GM12878 (cell line): ENCODE data around the gene APLN. TPM values are rescaled to one million over a fixed set of nuclear protein-coding genes. Genes with fewer than 3 reads are reported as not detected.

Source experiments
- ATAC-seq: fragments of 200-7000 bp; cut with Tn5 transposase; 3 replicates; pipeline ENCODE4 v1.9.1; 2020; ENCODE audit warnings: mild to moderate bottlenecking, moderate library complexity
- BruUV-seq: library from RNA; stranded (reverse); fragments of 400-500 nt; replicated peaks from 2 replicates; lab custom pipeline; 2021; lab: Mats Ljungman, UMichigan
- CTCF ChIA-PET: fragments of 300-600 bp; sonication (Branson Sonifier 250); formaldehyde crosslinking; extraction: SDS; loops from one replicate; lab custom pipeline; 2021; ENCODE audit warnings: inconsistent platforms; lab: Yijun Ruan, JAX
- POLR2A ChIA-PET: fragments of 350-600 bp; formaldehyde crosslinking; extraction: SDS; loops from one replicate; lab custom pipeline; 2021; ENCODE audit warnings: inconsistent platforms; lab: Charles Lee
- RAD21 ChIA-PET: fragments of 300-600 bp; sonication (Branson Sonifier 250); formaldehyde crosslinking; loops from one replicate; lab custom pipeline; 2023; ENCODE audit warnings: antibody characterized with exemption; ENCODE audit not compliant: unreplicated experiment; lab: Charles Lee
- SMC1A ChIA-PET: fragments of 300-600 bp; sonication (Branson Sonifier 250); formaldehyde crosslinking; loops from one replicate; lab custom pipeline; 2023; ENCODE audit not compliant: unreplicated experiment, uncharacterized antibody; lab: Charles Lee
- DNase-seq: peaks from one replicate; pipeline ENCODE4 v3.0.0-alpha.2; 2011; ENCODE audit warnings: low read depth, low spot score
- FAIRE-seq: peaks from 3 replicates; lab custom pipeline; 2011; peaks lifted over from hg19 to GRCh38; lab: Jason Lieb, UNC
- H2AFZ ChIP-seq: 2 replicates; pipeline ENCODE4 v1.6.0; 2011; ENCODE audit warnings: low read depth, low read length, control low read depth; ENCODE audit not compliant: control insufficient read depth
- H3K27ac ChIP-seq: 2 replicates; pipeline ENCODE4 v1.5.1; 2011; ENCODE audit warnings: control low read depth; ENCODE audit not compliant: control insufficient read depth, insufficient read depth
- H3K27me3 ChIP-seq, 2 experiments: replicated peaks in 1 of 2; 2 replicates each; pipeline versions ENCODE4 v1.6.0 to v1.6.1; 2011; ENCODE audit warnings: low read length in 1 of 2; ENCODE audit not compliant: control insufficient read depth in 2 of 2, insufficient read depth in 2 of 2
- H3K36me3 ChIP-seq, 2 experiments: 2 replicates each; pipeline ENCODE4 v1.5.1; 2011; ENCODE audit warnings: low read length in 1 of 2; ENCODE audit not compliant: control insufficient read depth in 2 of 2, insufficient read depth in 2 of 2
- H3K4me1 ChIP-seq: 2 replicates; pipeline ENCODE4 v1.6.1; 2011; ENCODE audit warnings: mild to moderate bottlenecking, low read length, moderate library complexity, mixed read lengths; ENCODE audit not compliant: control insufficient read depth, insufficient read depth
- H3K4me2 ChIP-seq: 2 replicates; pipeline ENCODE4 v1.6.0; 2011; ENCODE audit warnings: control low read depth; ENCODE audit not compliant: control insufficient read depth, insufficient read depth
- H3K4me3 ChIP-seq: fragments of 200-600 bp; sonication (generic); 2 replicates; pipeline ENCODE4 v1.5.1; 2016
- H3K79me2 ChIP-seq: 2 replicates; pipeline ENCODE4 v1.6.0; 2011; ENCODE audit warnings: low read length; ENCODE audit not compliant: control insufficient read depth, insufficient read depth
- H3K9ac ChIP-seq: 2 replicates; pipeline ENCODE4 v1.8.0; 2011; ENCODE audit warnings: low read length, control low read depth, mixed read lengths; ENCODE audit not compliant: control insufficient read depth, insufficient read depth
- H3K9me3 ChIP-seq: replicated peaks from 3 replicates; pipeline ENCODE4 v1.5.1; 2011; ENCODE audit warnings: mild to moderate bottlenecking, low read length; ENCODE audit not compliant: control insufficient read depth, insufficient read depth
- H4K20me1 ChIP-seq: 2 replicates; pipeline ENCODE4 v1.6.0; 2011; ENCODE audit not compliant: control insufficient read depth, insufficient read depth
- BHLHE40 ChIP-seq, 2 experiments: fragments of 450-650 bp in 1 of 2; IDR thresholded peaks; 2 replicates each; pipeline ENCODE4 v1.6.1; 2011 to 2017; ENCODE audit warnings: low read depth in 2 of 2, borderline replicate concordance in 1 of 2, improper control_type of control experiment in 1 of 2, low read length in 1 of 2, mild to moderate bottlenecking in 1 of 2
- CBX3 ChIP-seq: fragments of 200-600 bp; sonication (generic); IDR thresholded peaks from 2 replicates; pipeline ENCODE4 v1.6.1; 2016; ENCODE audit warnings: low read depth, borderline replicate concordance
- HCFC1 ChIP-seq: fragments of 150-350 bp; IDR thresholded peaks from 2 replicates; pipeline ENCODE4 v1.6.1; 2014; ENCODE audit warnings: low read length
- HDAC6 ChIP-seq: fragments of 200-600 bp; sonication (generic); IDR thresholded peaks from one replicate; pipeline ENCODE4 v1.8.0; 2017; ENCODE audit warnings: antibody characterized with exemption; ENCODE audit not compliant: unreplicated experiment
- IRF4 ChIP-seq: IDR thresholded peaks from 2 replicates; pipeline ENCODE4 v1.6.1; 2011; ENCODE audit warnings: low read depth, low read length
- KLF5 ChIP-seq: fragments of 450-650 bp; IDR thresholded peaks from 2 replicates; pipeline ENCODE4 v1.6.1; 2014; ENCODE audit warnings: mild to moderate bottlenecking; ENCODE audit not compliant: partially characterized antibody
- LARP7 ChIP-seq: fragments of 450-650 bp; IDR thresholded peaks from 2 replicates; pipeline ENCODE4 v1.6.1; 2017; ENCODE audit warnings: mild to moderate bottlenecking
- NBN ChIP-seq: fragments of 450-650 bp; IDR thresholded peaks from 2 replicates; pipeline ENCODE4 v1.6.1; 2016
- RB1 ChIP-seq: fragments of 450-650 bp; formaldehyde crosslinking; IDR thresholded peaks from 2 replicates; pipeline ENCODE4 v1.6.1; 2017; ENCODE audit warnings: mild to moderate bottlenecking, borderline replicate concordance
- SRF ChIP-seq, 2 experiments: IDR thresholded peaks; 2 replicates each; pipeline ENCODE4 v1.6.1; 2011; ENCODE audit warnings: low read depth in 2 of 2, low read length in 2 of 2, mild to moderate bottlenecking in 1 of 2, moderate library complexity in 1 of 2
- STAT3 ChIP-seq: IDR thresholded peaks from 2 replicates; pipeline ENCODE4 v1.6.1; 2011; ENCODE audit warnings: low read depth, low read length, improper control_type of control experiment
- TBL1XR1 ChIP-seq: IDR thresholded peaks from 2 replicates; pipeline ENCODE4 v1.6.1; 2012; ENCODE audit warnings: low read depth, low read length, improper control_type of control experiment
- WRNIP1 ChIP-seq: IDR thresholded peaks from 2 replicates; pipeline ENCODE4 v1.6.1; 2011; ENCODE audit warnings: low read depth, low read length, improper control_type of control experiment, borderline replicate concordance
- WGBS: methylation state at CpG from one replicate; pipeline ENCODE4 v1.1.6; 2016; ENCODE audit warnings: low lambda C conversion rate; ENCODE audit not compliant: insufficient replicate concordance, insufficient coverage; ENCODE audit errors: missing lambda C conversion rate; 5-methylcytosine and 5-hydroxymethylcytosine counted together
- in situ Hi-C: fragments of 300-500 bp; cut with MboI; formaldehyde crosslinking; loops from 9 replicates; pipeline ENCODE4 v1.14.3; 2018; ENCODE audit warnings: mixed read lengths
- intact Hi-C: fragments of 100-400 bp; cut with micrococcal nuclease; formaldehyde crosslinking; loops from one replicate; pipeline ENCODE4 v1.14.2; 2022; ENCODE audit not compliant: unreplicated experiment
- polyA plus RNA-seq, 11 experiments: library from polyadenylated mRNA; depleted of rRNA in 4 of 11; unstranded in 6 of 11; stranded (reverse) in 5 of 11; fragments of >200 nt; fragmentation: Nextera tagmentation in 4 of 11; fragmentation: Illumina TruSeq in 1 of 11; extraction: Ambion mirVana in 4 of 11; extraction: Trizol in 1 of 11; gene quantifications; 1 replicate in 1 of 11; 2 replicates in 10 of 11; pipeline versions ENCODE4 v1.2.1 to v1.2.3, GENCODE V29; 2011 to 2016; ENCODE audit warnings: inconsistent platforms in 2 of 11, missing spikeins in 2 of 11, low read depth in 1 of 11
- total RNA-seq, 4 experiments: library from RNA; depleted of rRNA in 3 of 4; stranded (reverse); fragments of >200 nt in 3 of 4; fragmentation: Illumina TruSeq in 1 of 4; extraction: Trizol in 1 of 4; gene quantifications; 2 replicates each; pipeline versions ENCODE4 v1.2.1 to v1.2.3, GENCODE V29; 2013 to 2021
- TF ChIP-seq, protein P1 (sequence below): fragments of 450-650 bp; IDR thresholded peaks from 2 replicates; pipeline ENCODE4 v1.6.1; 2018; ENCODE audit warnings: borderline replicate concordance, mild to moderate bottlenecking; ENCODE audit not compliant: partially characterized antibody

The APLN gene
- total and polyA plus RNA-seq, 10 of the 15 experiments (the other 5 are each of a cell fraction or from before 2014, with no cell fraction given): 0.31 TPM; not detected in 9

DNA sequence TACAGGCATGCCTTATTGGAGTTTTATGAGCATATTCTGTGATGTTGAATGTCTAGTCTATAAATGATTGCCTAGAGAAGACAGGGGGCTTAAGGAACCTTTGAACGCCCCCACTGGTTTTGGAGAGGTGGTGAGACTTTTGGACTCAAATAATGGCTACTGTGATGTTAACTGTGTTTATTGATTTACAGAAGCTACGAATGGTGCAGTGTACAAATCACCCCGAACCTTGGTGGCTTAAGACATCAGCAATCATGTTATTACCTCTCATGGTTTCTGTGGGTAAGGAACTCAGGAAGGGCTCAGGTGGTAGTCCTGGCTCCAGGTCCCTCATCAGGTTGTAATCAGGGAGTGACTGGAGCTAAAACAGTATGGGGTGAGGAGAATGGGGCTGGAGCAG, 33.3 kb upstream of the APLN start:
- in situ Hi-C loops (no loop called here), intact Hi-C loops (no loop called here)
- no peak overlapping the region for H3K9ac ChIP-seq
- CTCF ChIA-PET: interaction anchor here (1.0 kb wide), 1 partner anchor 135 kb away, joined by 3 read pairs; no protein-coding TSS in a partner anchor
- 37% methylated on average over 3 of the region's 3 CpGs for WGBS
- no peaks in the 10 kb centered on the region for H3K36me3 ChIP-seq
- H4K20me1 ChIP-seq: no peaks in the 10 kb centered on the region
- no peak overlapping the region for H3K4me3 ChIP-seq
- BruUV-seq: no TSS peak
- DNase-seq (no peak), ATAC-seq (no peak), FAIRE-seq (no peak)
- no peak overlapping the region for H3K4me2 ChIP-seq
- H3K27me3 ChIP-seq: no peaks in the 10 kb centered on the region
- no peak overlapping the region for H3K27ac ChIP-seq
- SMC1A ChIA-PET: interaction anchor here (0.8 kb wide), 1 partner anchor 78 kb away, joined by 4 read pairs; no protein-coding TSS in a partner anchor
- H2AFZ ChIP-seq: no peak overlapping the region
- no peak for TF ChIP-seq IRF4
- TF ChIP-seq, protein P1, sequence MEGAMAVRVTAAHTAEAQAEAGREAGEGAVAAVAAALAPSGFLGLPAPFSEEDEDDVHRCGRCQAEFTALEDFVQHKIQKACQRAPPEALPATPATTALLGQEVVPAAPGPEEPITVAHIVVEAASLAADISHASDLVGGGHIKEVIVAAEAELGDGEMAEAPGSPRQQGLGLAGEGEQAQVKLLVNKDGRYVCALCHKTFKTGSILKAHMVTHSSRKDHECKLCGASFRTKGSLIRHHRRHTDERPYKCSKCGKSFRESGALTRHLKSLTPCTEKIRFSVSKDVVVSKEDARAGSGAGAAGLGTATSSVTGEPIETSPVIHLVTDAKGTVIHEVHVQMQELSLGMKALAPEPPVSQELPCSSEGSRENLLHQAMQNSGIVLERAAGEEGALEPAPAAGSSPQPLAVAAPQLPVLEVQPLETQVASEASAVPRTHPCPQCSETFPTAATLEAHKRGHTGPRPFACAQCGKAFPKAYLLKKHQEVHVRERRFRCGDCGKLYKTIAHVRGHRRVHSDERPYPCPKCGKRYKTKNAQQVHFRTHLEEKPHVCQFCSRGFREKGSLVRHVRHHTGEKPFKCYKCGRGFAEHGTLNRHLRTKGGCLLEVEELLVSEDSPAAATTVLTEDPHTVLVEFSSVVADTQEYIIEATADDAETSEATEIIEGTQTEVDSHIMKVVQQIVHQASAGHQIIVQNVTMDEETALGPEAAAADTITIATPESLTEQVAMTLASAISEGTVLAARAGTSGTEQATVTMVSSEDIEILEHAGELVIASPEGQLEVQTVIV: no peak
- no peak for TF ChIP-seq LARP7
- no peaks in the 10 kb centered on the region for H3K9me3 ChIP-seq
- RAD21 ChIA-PET: interaction anchor here (1.1 kb wide), 1 partner anchor 135 kb away, joined by 3 read pairs; no protein-coding TSS in a partner anchor
- no peaks in the 10 kb centered on the region for H3K79me2 ChIP-seq
- no peaks in the 10 kb centered on the region for H3K4me1 ChIP-seq
- POLR2A ChIA-PET: no interaction called here

DNA sequence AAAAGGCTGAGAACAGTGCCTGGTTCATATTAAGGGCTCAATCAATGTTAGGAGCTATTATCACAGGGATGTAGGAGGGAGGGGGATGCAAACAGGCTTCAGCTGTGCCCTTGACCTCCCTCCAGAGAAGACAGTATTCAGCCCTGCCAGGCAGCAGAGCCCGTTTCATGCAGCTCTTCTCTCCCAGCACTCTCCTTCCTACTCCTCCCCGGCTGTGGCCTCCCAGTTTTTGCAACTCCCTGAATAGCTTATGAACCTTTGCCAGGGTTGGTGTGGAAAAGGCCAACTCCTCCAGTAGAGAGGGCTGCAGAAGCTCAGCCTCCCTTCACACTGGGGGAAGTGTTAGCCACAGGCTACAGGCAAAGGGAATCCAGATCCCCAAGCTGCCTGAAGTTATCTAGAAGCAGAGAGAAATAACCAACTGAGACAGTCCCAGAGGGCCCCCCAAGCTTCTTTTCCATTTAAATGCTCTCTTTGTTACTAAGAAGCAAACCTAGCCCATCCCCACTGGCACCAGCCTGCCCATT, 31.7 kb upstream of the APLN start:
- POLR2A ChIA-PET: no interaction called here
- in situ Hi-C loops (no loop called here), intact Hi-C loops (no loop called here)
- no peaks in the 10 kb centered on the region for H3K79me2 ChIP-seq
- no peaks in the 10 kb centered on the region for H3K9me3 ChIP-seq
- CTCF ChIA-PET: no interaction called here
- no peak for DNase-seq
- 0% methylated on average over 2 of the region's 2 CpGs for WGBS
- no peak for ATAC-seq
- RAD21 ChIA-PET: interaction anchor here (0.9 kb wide), 1 partner anchor 81 kb away, joined by 3 read pairs; no protein-coding TSS in a partner anchor
- H3K4me2 ChIP-seq: no peak overlapping the region
- H3K27ac ChIP-seq: no peak overlapping the region
- H3K36me3 ChIP-seq: no peaks in the 10 kb centered on the region
- no peak for FAIRE-seq
- H3K4me1 ChIP-seq: no peaks in the 10 kb centered on the region
- no peak overlapping the region for H2AFZ ChIP-seq
- H3K27me3 ChIP-seq: no peaks in the 10 kb centered on the region; a peak in 1 of 4 replicates
- no peak overlapping the region for H3K4me3 ChIP-seq
- H3K9ac ChIP-seq: no peak overlapping the region
- no TSS peak for BruUV-seq
- H4K20me1 ChIP-seq: no peaks in the 10 kb centered on the region
- SMC1A ChIA-PET: no interaction called here
- TF ChIP-seq HDAC6: no peak
- TF ChIP-seq CBX3: no peak
- TF ChIP-seq TBL1XR1: no peak
- TF ChIP-seq HCFC1: no peak
- TF ChIP-seq NBN: no peak
- no peak for TF ChIP-seq LARP7
- no peak for TF ChIP-seq BHLHE40 (IDR thresholded peaks at IDR 0.05; ENCODE audit: borderline replicate concordance in 1 of 2, low read depth in 2 of 2, low read length in 1 of 2)
- no peak for TF ChIP-seq RB1
- no peak for TF ChIP-seq KLF5
- no peak for TF ChIP-seq WRNIP1
- no peak for TF ChIP-seq STAT3
- no peak for TF ChIP-seq SRF (IDR thresholded peaks at IDR 0.05; ENCODE audit: low read depth in 2 of 2, low read length in 2 of 2)
